Heart left ventricle (tissue), 13 donors: Measurements from ENCODE around the gene FGD4.

Source experiments
- POLR2A ChIP-seq, 2 donors: fragments of 450-650 bp; IDR thresholded peaks; one replicate each; pipeline ENCODE4 v1.6.1; 2017; ENCODE audit warnings: antibody characterized with exemption in 2 of 2, mild to moderate bottlenecking in 2 of 2, moderate library complexity in 2 of 2
- TF ChIP-seq, protein P1 (sequence below), 12 donors: fragments of 200-600 bp; sonication (generic) in 4 of 12; IDR thresholded peaks; one replicate each; pipeline versions ENCODE4 v1.5.0 to v1.8.0; 2018 to 2022; ENCODE audit warnings: antibody characterized with exemption in 12 of 12, mild to moderate bottlenecking in 5 of 12
- donor health status: ischemic (EF 13 %, LVEDD 7.1; RV severe dilation, severe dysfunction).
- donor health status: DM: no; HTN: yes; CAD: no.
- donor health status: DM: no; HTN: no; CAD: no.
- donor health status: ischemic (EF 25% LVEDD 6.9; RV normal size, moderate dysfunction).
- donor health status: ischemic (EF 25% LVEDD 5.7; RV mildly dilated, moderate dysfunction).
- donor health status: ischemic (EF 35%, LVEDD 5.7; RV mildly dilated, moderate dysfunction).
- donor health status: nonischemic (EF 11% LVEDD 7.7; RV severe dilation, severe dysfunction).
- donor health status: DM: yes; HTN: yes; CAD: no.
- donor health status: PGD.
- donor health status: ischemic (EF 29% LVEDD 5.4; RV normal size, mild dysfunction).
- donor health status: nonischemic (EF 23%, LVEDD 6.1; RV moderate dilation, normal function).

- TF ChIP-seq, protein P1, sequence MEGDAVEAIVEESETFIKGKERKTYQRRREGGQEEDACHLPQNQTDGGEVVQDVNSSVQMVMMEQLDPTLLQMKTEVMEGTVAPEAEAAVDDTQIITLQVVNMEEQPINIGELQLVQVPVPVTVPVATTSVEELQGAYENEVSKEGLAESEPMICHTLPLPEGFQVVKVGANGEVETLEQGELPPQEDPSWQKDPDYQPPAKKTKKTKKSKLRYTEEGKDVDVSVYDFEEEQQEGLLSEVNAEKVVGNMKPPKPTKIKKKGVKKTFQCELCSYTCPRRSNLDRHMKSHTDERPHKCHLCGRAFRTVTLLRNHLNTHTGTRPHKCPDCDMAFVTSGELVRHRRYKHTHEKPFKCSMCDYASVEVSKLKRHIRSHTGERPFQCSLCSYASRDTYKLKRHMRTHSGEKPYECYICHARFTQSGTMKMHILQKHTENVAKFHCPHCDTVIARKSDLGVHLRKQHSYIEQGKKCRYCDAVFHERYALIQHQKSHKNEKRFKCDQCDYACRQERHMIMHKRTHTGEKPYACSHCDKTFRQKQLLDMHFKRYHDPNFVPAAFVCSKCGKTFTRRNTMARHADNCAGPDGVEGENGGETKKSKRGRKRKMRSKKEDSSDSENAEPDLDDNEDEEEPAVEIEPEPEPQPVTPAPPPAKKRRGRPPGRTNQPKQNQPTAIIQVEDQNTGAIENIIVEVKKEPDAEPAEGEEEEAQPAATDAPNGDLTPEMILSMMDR (IDR thresholded peaks at IDR 0.05): no peak
- no peak for TF ChIP-seq POLR2A (IDR thresholded peaks at IDR 0.05)
Observed at GRCh38 chr12:32353540-32353939, 45.8 kb upstream of the FGD4 start.
